ENCODE data around the gene TAF15.

TAF15 gene

DNA sequence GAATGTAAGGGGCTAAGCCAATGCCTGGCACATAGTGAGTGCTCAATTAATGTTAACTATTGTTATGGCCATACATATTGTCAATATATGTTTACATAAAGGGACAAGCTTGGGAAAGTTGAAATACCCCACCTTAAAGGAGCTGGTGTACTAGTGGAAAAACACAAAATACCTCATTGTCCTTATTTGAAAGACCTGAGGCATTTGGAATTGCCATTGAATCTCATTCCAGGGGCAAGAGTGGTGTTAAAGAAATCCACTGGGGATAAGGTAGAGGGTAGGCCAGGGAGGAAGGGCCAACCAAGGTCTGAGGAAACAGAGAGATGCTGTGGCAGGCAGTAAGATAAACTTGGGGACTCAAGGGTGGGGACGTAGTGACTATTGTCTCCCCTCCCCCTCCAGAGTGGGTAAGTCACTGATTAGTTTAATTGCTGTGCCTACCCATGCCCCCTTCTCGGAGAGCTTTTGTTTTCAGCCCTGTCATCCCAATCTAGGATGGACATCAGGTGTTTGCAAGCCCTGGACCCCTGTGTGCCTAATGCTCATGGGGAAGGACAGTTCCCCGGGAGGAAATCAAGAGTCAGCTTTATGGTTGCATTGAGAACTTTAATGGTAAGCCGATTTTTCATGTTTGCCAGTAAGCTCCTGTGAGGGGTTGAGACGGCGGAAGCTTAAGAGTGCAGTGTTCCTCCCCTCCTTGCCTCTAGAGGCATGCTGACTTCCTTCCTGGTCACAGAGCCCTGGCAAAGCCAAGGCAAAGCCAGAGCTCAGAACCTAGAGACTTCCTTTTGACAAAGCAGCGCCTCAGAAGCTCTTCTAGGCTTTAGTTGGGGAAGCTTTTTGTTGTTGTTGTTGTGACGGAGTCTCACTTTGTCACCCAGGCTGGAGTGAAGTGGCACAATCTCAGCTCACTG, 61.9 kb downstream of the TAF15 start:
- DNase-seq (ENCODE audit: low read depth in 2 of 2, low spot score in 1 of 2), result no peak

DNA sequence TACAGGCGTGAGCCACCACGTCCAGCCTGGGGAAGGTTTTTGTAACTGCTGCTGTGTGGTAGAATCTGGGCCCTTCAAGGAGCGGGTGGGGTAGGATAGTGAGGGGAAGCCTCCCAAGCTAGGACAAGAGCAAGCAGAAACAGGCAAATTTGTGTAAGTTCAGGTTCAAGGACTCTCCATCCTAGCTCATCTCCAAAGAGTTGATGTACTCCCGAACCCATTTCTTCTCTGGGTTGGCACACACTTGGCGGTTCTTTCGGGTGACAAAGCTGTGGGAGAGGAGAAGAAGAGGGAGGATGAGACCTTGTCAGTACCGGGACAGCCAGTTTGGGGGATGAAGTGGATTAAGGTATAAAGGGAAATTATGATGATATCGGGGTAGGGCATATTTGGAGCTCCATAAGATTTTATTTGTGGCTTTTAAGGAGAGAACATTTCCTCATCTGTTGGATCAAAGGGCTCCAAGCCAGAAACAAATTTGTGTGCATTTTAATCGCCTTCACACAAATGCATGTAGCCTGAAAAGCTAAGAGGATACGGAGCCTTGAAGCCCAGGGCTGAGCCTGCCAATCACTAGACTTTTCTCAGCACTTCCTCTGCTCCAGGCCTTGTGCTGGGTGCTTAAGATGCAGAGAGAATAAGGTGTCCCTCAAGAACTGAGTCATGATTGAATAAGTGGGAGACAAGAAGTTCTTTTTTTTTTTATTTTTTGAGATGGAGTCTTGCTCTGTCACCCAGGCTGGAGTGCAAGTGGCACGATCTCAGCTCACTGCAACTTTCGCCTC, 63.1 kb downstream of the TAF15 start:
- DNase-seq (ENCODE audit: low read depth in 2 of 2, low spot score in 1 of 2), result no peak

DNA sequence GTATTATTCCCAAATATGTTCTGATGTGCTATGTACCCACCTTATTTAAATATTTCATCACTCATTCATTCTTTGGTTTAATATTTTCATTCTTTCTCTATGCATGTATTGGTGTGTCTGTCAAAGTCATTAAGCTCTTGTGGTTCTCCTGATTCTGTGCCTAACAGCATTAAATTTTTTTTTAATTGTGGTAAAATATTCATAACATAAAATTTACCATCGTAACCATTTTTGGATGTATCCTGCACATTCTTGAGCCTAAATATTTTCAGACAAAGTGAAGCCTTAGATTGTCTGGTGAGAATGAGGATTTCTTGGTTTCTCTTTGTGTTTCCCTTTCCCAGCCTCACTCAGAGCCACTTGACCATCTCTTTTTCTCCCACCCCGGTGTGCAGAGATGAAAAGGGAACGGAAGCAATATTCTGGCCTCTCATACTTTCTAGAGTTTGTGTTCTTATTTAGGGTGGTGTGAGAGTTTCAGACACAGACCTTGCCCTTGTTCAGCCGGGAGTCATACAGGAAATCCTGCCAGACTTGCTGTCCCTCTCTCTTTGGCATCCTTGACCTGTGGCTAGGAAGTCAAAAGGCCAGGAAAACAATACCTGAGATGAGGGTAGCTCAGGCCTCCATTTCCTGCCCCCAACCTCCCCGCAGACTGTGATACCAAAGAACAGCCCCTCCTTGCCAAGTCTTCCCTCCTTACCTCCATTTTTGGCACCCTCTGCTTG, 66.0 kb downstream of the TAF15 start:
- no peak for DNase-seq (ENCODE audit: low read depth in 2 of 2, low spot score in 1 of 2)

- no peak for DNase-seq (ENCODE audit: low read depth in 2 of 2, low spot score in 1 of 2)
Observed at GRCh38 chr17:35875800-35876139, 66.5 kb downstream of the TAF15 start.

GRCh38 chr17:35876534-35876933, 67.2 kb downstream of the TAF15 start:
- DNase-seq (ENCODE audit: low read depth in 2 of 2, low spot score in 1 of 2), result no peak

DNA sequence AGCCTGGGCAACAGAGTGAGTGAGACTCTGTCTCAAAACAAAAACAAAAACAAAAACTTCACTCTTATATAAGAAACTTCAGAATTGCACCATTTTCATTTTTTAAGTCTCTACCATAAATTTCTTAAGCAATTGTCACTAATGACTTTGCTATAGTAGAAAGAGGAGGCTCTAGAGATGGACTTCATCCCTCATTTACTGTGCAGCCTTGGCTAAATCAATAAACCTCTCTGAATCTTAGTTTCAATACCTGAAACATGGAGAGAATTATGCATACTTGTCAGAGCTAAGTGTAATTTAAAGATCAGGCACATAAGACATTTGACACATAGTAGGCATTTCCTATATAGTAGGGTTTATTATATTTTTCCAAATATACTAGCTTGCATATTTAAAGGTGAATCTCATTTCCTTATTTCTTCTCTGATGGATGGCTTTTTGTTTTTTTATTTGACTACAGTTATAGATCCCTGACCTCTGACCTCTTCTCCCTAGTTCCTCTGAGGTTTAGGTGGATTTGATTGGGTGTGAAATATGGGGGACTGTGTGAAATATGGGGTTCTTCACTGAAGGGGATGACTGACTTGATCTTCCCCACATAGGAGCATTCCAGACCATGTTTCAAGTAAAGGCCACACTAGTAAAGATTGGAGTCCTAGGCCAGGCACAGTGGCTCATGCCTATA, 68.2 kb downstream of the TAF15 start:
- DNase-seq (ENCODE audit: low read depth in 2 of 2, low spot score in 1 of 2), result no peak

DNA sequence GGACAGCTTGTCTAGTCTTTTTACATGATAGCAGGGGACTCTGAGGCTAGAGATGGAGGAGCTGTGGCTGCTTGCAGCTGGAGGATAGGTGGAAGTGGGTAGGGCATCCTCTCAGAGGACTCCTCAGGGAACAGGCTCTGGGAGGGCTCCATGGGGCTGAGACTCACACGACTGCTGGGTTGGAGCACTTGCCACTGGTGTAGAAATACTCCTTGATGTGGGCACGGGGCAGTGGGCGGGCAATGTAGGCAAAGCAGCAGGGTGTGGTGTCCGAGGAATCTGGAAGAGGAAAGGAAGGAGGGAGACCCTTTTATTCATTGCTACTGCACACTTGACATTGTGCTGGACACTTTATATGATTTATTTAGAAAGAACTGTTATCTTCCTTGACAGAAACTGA, 69.1 kb downstream of the TAF15 start:
- DNase-seq (ENCODE audit: low read depth in 2 of 2, low spot score in 1 of 2), result no peak

GRCh38 chr17:35879773-35880654, 70.7 kb downstream of the TAF15 start, which contains the start of gene CCL5:
CCL5 (minus strand) TSS chr17:35880360.
- no peak for DNase-seq (ENCODE audit: low read depth in 2 of 2, low spot score in 1 of 2)

DNA sequence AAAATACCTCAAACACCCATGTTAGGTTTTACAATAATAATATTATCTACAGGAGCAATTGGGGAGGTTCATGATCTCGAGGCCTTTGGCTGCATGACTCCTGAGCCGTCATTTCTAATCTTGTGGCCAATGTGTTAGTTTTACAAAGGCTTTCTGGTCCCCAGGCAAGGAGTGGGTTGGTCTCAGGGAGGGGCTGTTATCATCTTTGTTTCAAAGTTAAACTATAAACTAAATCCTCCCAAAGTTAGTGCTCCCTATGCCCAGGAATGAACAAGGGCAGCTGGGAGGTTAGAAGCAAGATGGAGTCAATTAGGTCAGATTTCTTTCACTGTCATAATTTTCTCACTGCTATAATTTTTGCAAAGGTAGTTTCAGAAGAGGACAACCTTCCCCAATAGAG, 80.0 kb downstream of the TAF15 start:
- DNase-seq (ENCODE audit: low read depth in 2 of 2, low spot score in 1 of 2), result no peak

DNA sequence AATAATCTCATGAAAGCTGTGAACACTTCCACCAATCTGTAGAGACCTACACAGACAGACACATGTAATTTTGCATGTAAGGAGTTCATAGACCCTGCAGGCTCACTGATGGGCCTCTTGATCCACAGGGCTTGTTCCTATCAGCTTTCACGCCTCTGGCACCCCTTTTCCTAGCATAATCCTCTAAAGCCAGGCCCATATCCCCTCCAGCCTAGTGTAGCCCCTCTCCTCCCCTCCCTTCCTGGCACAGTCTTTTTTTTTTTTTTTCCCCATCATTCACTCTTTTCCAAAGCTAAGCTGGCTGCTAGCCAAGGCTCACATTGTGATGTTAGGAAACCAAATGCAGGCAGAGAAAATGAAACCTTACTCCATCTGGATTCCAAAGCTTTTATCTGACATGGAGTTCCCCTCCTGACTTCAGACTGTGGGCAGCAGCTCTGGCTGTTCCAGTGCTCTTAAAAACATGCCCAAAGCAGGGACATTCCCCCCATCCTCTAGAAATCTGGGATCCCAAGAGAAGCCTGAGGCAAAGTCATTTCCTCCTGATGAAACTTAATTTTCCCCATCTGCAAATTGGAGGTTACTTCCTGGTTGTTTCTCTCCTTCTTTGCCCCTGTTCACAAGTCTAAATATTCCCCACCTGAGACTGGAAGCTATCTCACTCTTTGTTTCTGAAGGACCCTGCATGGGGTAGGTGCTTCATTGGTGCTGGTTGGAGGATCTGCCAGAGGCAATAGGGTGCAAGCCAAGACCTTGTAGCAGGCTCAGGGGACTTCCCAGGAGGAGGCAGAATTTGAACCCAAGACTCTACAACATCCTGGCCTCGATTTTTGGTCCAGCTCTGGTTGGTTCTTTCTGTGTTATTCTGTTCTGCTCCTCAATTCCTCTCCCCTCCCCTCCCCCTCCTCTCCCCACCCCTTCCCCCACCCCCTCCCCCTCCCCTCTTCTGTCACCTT, 80.8 kb downstream of the TAF15 start:
- no peak for DNase-seq (ENCODE audit: low read depth in 2 of 2, low spot score in 1 of 2)

DNA sequence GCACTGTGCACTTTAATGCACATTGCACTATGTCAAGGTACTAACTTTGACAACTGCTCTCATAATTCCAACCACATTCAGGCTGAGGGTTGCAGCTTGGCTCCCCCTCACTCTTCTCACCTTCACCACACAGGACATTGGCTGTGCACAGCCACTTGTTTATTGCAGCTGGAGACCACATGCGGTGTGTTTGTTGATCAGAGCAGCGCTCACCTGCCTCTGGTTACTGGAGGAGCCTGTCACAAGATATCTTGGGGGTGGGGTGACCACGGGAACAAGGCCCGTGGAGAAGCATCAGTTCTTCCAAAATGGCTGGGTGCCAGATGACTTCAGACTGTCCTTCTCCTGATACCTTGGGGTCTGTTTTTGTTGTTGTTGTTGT, 81.5 kb downstream of the TAF15 start:
- DNase-seq (ENCODE audit: low read depth in 2 of 2, low spot score in 1 of 2), result peak in 1 of 2 donors; percentile 30

DNA sequence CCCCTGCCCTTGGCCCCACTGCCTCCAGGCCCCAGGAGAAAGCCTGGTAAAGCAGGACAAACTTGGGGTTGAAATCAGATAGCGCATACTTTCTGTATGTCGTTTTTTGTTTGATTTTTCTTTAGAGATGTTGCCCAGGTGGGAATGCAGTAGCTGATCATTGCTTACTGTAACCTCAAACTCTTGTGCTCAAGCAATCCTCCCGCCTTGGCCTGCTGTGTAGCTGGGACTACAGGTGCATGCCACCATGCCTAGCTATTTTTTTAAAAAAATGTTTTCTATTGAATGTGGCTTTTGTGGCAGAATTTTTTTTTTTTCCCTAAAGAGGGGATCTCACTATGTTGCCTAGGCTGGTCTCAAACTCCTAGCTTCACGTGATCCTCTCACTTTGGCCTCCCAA, 82.0 kb downstream of the TAF15 start:
- no peak for DNase-seq (ENCODE audit: low read depth in 2 of 2, low spot score in 1 of 2)

- DNase-seq (ENCODE audit: low read depth in 2 of 2, low spot score in 1 of 2), result peak in 1 of 2 donors; percentile 54
Observed at GRCh38 chr17:35892091-35893035, 83.1 kb downstream of the TAF15 start.

- DNase-seq (ENCODE audit: low read depth in 2 of 2, low spot score in 1 of 2), result no peak
Observed at GRCh38 chr17:35893751-35894150, 84.5 kb downstream of the TAF15 start.

- no peak for DNase-seq (ENCODE audit: low read depth in 2 of 2, low spot score in 1 of 2)
Observed at GRCh38 chr17:35894206-35894605, 84.9 kb downstream of the TAF15 start.

DNA sequence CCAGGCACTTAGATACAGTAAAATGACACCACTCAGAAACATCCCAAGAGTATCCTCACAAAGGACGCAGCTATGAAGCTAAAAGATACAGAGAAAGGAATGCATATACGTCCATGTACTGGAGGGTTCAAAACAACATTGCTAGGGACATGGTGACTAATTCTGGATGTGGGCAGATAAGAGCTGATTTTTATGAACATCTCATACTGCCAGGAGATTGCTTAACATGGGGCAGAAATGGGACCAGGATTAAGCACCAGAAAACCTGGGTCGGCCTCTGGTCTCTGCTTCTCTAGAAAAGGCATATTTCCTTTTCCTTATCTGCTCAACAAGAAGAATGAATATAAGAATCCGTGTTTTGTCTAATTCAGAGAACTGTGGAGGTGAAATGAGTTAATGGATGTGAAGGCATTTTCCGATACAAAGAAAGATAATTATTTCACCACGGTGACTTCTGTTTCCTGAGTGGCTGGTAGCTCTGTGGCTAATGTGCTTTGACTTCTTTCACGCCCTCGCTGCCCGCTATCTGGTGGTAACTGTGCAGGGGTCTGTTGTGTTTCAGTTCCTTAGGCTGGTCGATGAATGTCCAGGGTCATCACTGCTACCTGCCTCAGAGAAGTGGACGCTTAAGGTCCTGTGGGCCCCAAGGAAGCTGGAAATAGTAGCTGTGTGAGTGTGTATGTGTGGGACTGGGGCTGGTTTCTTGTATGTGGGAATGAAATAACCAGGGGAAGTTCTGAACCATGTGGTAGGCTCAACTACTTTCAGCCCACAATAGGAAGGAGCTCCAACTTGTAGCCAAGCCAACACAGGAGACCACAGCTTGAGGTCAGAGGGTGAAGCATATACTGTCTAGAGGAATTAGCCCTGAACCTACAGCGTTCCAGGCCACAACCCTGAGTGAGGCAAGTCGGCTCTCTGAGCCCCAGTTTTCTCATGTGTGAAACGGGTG, 86.6 kb downstream of the TAF15 start:
- DNase-seq (ENCODE audit: low read depth in 2 of 2, low spot score in 1 of 2), result no peak

Data from stimulated activated CD8-positive, alpha-beta memory T cell treated with anti-CD3 and anti-CD28 coated beads, Interleukin-4, amount 100 ng/mL, for 1 hour (primary cell).